Endothelial cell of umbilical vein (primary cell): ENCODE results near the gene ANKRD16. TPM values are rescaled to one million over a fixed set of nuclear protein-coding genes. Genes with fewer than 3 reads are reported as not detected.

Experiments
- BruUV-seq: library from RNA; stranded (reverse); fragments of 400-500 nt; replicated peaks from 2 replicates; lab custom pipeline; 2021; lab: Mats Ljungman, UMichigan
- CTCF ChIA-PET: fragments of 300-600, 350-600 bp; sonication (Branson Sonifier 250); formaldehyde crosslinking; loops from one replicate; lab custom pipeline; 2021; ENCODE audit warnings: antibody characterized with exemption, inconsistent platforms; lab: Charles Lee
- POLR2A ChIA-PET: fragments of 300-600, 350-600 bp; sonication (Branson Sonifier 250); formaldehyde crosslinking; loops from one replicate; lab custom pipeline; 2021; ENCODE audit warnings: antibody characterized with exemption, inconsistent platforms; lab: Charles Lee
- DNase-seq: peaks from one replicate; pipeline ENCODE4 v3.0.0-alpha.2; 2011; ENCODE audit warnings: low read depth, low spot score
- FAIRE-seq: peaks from 2 replicates; lab custom pipeline; 2011; peaks lifted over from hg19 to GRCh38; lab: Jason Lieb, UNC
- H2AFZ ChIP-seq: 2 replicates; pipeline ENCODE4 v1.6.0; 2012; ENCODE audit warnings: low read depth, low read length, control low read depth, inconsistent platforms
- H3K27ac ChIP-seq: 2 replicates; pipeline ENCODE4 v1.5.1; 2011; ENCODE audit warnings: low read depth, mild to moderate bottlenecking, control low read depth, low read length, moderate library complexity; ENCODE audit not compliant: insufficient read depth
- H3K27me3 ChIP-seq, 2 experiments: 2 replicates each; pipeline versions ENCODE4 v1.6.0 to v1.6.1; 2011; ENCODE audit warnings: low read length in 2 of 2, mixed read lengths in 1 of 2; ENCODE audit not compliant: control insufficient read depth in 2 of 2, insufficient read depth in 2 of 2
- H3K36me3 ChIP-seq, 2 experiments: 2 replicates in 1 of 2; 3 replicates in 1 of 2; pipeline ENCODE4 v1.5.1; 2011; ENCODE audit warnings: low read length in 2 of 2, mild to moderate bottlenecking in 1 of 2, moderate library complexity in 1 of 2; ENCODE audit not compliant: control insufficient read depth in 2 of 2, insufficient read depth in 2 of 2; ENCODE audit errors: extremely low read depth in 1 of 2
- H3K4me1 ChIP-seq: 3 replicates; pipeline ENCODE4 v1.5.1; 2011; ENCODE audit warnings: mild to moderate bottlenecking, low read length; ENCODE audit not compliant: control insufficient read depth, insufficient read depth; ENCODE audit errors: extremely low read depth
- H3K4me2 ChIP-seq: 2 replicates; pipeline ENCODE4 v1.6.1; 2011; ENCODE audit warnings: low read length, control low read depth, mixed read lengths; ENCODE audit not compliant: insufficient read depth
- H3K4me3 ChIP-seq, 3 experiments: fragments of 200-600 bp in 1 of 3; sonication (generic), shearing (Covaris generic) in 1 of 3; replicated peaks in 1 of 3; 2 replicates each; pipeline ENCODE4 v1.5.1; 2011 to 2016; ENCODE audit warnings: control low read depth in 3 of 3, low read length in 3 of 3, mild to moderate bottlenecking in 2 of 3, inconsistent platforms in 1 of 3, low read depth in 1 of 3, moderate library complexity in 1 of 3; ENCODE audit not compliant: insufficient read depth in 1 of 3
- H3K79me2 ChIP-seq: 2 replicates; pipeline ENCODE4 v1.6.0; 2012; ENCODE audit warnings: low read length, inconsistent platforms; ENCODE audit not compliant: control insufficient read depth, insufficient read depth
- H3K9ac ChIP-seq: replicated peaks from 2 replicates; pipeline ENCODE3; 2011; ENCODE audit warnings: low read length, control low read depth; ENCODE audit not compliant: insufficient read depth; ENCODE audit errors: extremely low read depth
- H3K9me1 ChIP-seq: replicated peaks from 3 replicates; pipeline ENCODE4 v1.6.0; 2011; ENCODE audit warnings: mild to moderate bottlenecking, low read length; ENCODE audit not compliant: control insufficient read depth, insufficient read depth; ENCODE audit errors: extremely low read depth
- H3K9me3 ChIP-seq: replicated peaks from 2 replicates; pipeline ENCODE4 v1.5.1; 2012; ENCODE audit warnings: low read length, inconsistent platforms; ENCODE audit not compliant: control insufficient read depth, insufficient read depth
- H4K20me1 ChIP-seq: replicated peaks from 2 replicates; pipeline ENCODE3; 2011; ENCODE audit warnings: mild to moderate bottlenecking, low read length; ENCODE audit not compliant: control insufficient read depth, insufficient read depth; ENCODE audit errors: extremely low read depth
- CTCF ChIP-seq, 2 donors: IDR thresholded peaks; 1 replicate in 1 of 2; 2 replicates in 1 of 2; pipeline ENCODE4 v1.5.1; 2011; ENCODE audit warnings: low read length in 2 of 2, mild to moderate bottlenecking in 2 of 2, moderate library complexity in 2 of 2, control low read depth in 1 of 2, inconsistent platforms in 1 of 2, low read depth in 1 of 2; ENCODE audit not compliant: insufficient read depth in 1 of 2; ENCODE audit errors: extremely low read depth in 1 of 2
- EZH2 ChIP-seq: IDR thresholded peaks from 2 replicates; pipeline ENCODE4 v1.6.1; 2012; ENCODE audit warnings: borderline replicate concordance, low read depth, mild to moderate bottlenecking, moderate library complexity, low read length, inconsistent platforms; ENCODE audit not compliant: severe bottlenecking
- FOS ChIP-seq: IDR thresholded peaks from 2 replicates; pipeline ENCODE4 v1.6.1; 2011; ENCODE audit warnings: mild to moderate bottlenecking, low read length, moderate library complexity, borderline replicate concordance; ENCODE audit not compliant: insufficient read depth
- GATA2 ChIP-seq: IDR thresholded peaks from 2 replicates; pipeline ENCODE4 v1.7.0; 2011; ENCODE audit warnings: low read depth, mild to moderate bottlenecking, moderate library complexity, mixed read lengths, low read length; ENCODE audit not compliant: insufficient read length, insufficient read depth
- JUN ChIP-seq: IDR thresholded peaks from 2 replicates; pipeline ENCODE4 v1.6.1; 2011; ENCODE audit warnings: borderline replicate concordance, low read depth; ENCODE audit not compliant: insufficient read length, insufficient read depth
- MAX ChIP-seq: IDR thresholded peaks from 2 replicates; pipeline ENCODE4 v1.6.1; 2011; ENCODE audit not compliant: insufficient read depth, insufficient read length
- MYC ChIP-seq: IDR thresholded peaks from one replicate; pipeline ENCODE4 v1.6.1; 2011; ENCODE audit warnings: mild to moderate bottlenecking, low read depth, low read length
- POLR2A ChIP-seq: IDR thresholded peaks from 2 replicates; pipeline ENCODE4 v1.6.1; 2012; ENCODE audit warnings: low read depth, mild to moderate bottlenecking, control low read depth, low read length
- POLR2AphosphoS5 ChIP-seq: IDR thresholded peaks from 2 replicates; pipeline ENCODE4 v1.6.1; 2012; ENCODE audit warnings: low read depth, mild to moderate bottlenecking, control low read depth, low read length, moderate library complexity; ENCODE audit not compliant: insufficient read depth
- dilution Hi-C: fragments of 300-500 bp; cut with MboI; formaldehyde crosslinking; loops from one replicate; pipeline ENCODE4 v1.15.0; 2019; ENCODE audit warnings: low sequenced_read_pairs; ENCODE audit not compliant: extremely low pct_ligation_motif_present
- intact Hi-C: fragments of 100-400 bp; cut with micrococcal nuclease; formaldehyde crosslinking; loops from one replicate; pipeline ENCODE4 v1.10.0; 2022
- polyA plus RNA-seq, 4 experiments: library from polyadenylated mRNA; depleted of rRNA in 3 of 4; stranded (reverse) in 3 of 4; unstranded in 1 of 4; fragments of >200 nt; gene quantifications; 2 replicates each; pipeline versions ENCODE4 v1.2.1 to v1.2.3, GENCODE V29; 2011 to 2012; ENCODE audit warnings: missing spikeins in 1 of 4
- total RNA-seq: library from RNA; stranded (reverse); gene quantifications from 2 replicates; pipeline ENCODE4 v1.2.3, GENCODE V29; 2021

ANKRD16 gene
- total and polyA plus RNA-seq, 2 donors (not counting 3 experiments of a cell fraction or from before 2014, with no cell fraction given) = 6.9 to 8.0 TPM

- dilution Hi-C loops (no loop called here), intact Hi-C loops (loop anchor here (1.0 to 5.0 kb wide), 3 partner anchors 53 to 195 kb away; partner anchors contain the start of genes IL15RA and RBM17)
- Histone ChIP-seq H4K20me1 (no peaks in the 10 kb centered on the region), H3K9me3 (no peaks in the 10 kb centered on the region), H3K79me2 (peaks cover 53% of the 10 kb centered on the region), H3K9ac (no peak overlapping the region), H3K27ac (peak overlapping the region; percentile 38), H3K4me3 (no peak overlapping the region), H3K9me1 (no peaks in the 10 kb centered on the region), H3K4me2 (peak overlapping the region; percentile 64), H2AFZ (no peak overlapping the region), H3K36me3 (peaks cover 8 to 11% of the 10 kb centered on the region in 2 experiments), H3K27me3 (no peaks in the 10 kb centered on the region), H3K4me1 (peaks cover 36% of the 10 kb centered on the region)
- no TSS peak for BruUV-seq
- DNase-seq (peak; percentile 66), FAIRE-seq (no peak)
- TF ChIP-seq POLR2A (no peak), GATA2 (no peak), POLR2AphosphoS5 (no peak), MYC (no peak), JUN (no peak), CTCF (IDR thresholded peaks at IDR 0.05; ENCODE audit: extremely low read depth in 1 of 2, insufficient read depth in 1 of 2, low read depth in 1 of 2, low read length in 2 of 2) (no peak), EZH2 (no peak), MAX (no peak), FOS (no peak)
- CTCF ChIA-PET = no interaction called here
- POLR2A ChIA-PET = no interaction called here
Measured at GRCh38 chr10:5892007-5892406, 2.3 kb upstream of the ANKRD16 start.
